ENCODE results near the gene SENP6. TPM values are rescaled to one million over a fixed set of nuclear protein-coding genes. Genes with fewer than 3 reads are reported as not detected.

The SENP6 gene
- total RNA-seq, 2 donors from 2014 or later, result 71.5 to 99.5 TPM

- Histone ChIP-seq H3K4me3 (no peak overlapping the region), H3K36me3 (no peaks in the 10 kb centered on the region), H3K27me3 (replicated peaks; ENCODE audit: insufficient read depth) (no peaks in the 10 kb centered on the region), H3K27ac (peak overlapping the region in 1 of 2 donors; percentile 7), H3K4me1 (replicated peaks) (no peaks in the 10 kb centered on the region), H3K9me3 (no peaks in the 10 kb centered on the region)
- no peak for DNase-seq (ENCODE audit: low spot score)
- intact Hi-C loops (cut with DNase I), result no loop called here
- no peak for TF ChIP-seq CTCF (IDR thresholded peaks at IDR 0.05)
- no peak for TF ChIP-seq POLR2A (IDR thresholded peaks at IDR 0.05)
- TF ChIP-seq POLR2AphosphoS5 (IDR thresholded peaks at IDR 0.05), result no peak
- WGBS, result 58% methylated on average over 1 of the region's 1 CpG
These were observed 134.0 kb downstream of the SENP6 start for GRCh38 chr6:75735491-75736186.

DNA sequence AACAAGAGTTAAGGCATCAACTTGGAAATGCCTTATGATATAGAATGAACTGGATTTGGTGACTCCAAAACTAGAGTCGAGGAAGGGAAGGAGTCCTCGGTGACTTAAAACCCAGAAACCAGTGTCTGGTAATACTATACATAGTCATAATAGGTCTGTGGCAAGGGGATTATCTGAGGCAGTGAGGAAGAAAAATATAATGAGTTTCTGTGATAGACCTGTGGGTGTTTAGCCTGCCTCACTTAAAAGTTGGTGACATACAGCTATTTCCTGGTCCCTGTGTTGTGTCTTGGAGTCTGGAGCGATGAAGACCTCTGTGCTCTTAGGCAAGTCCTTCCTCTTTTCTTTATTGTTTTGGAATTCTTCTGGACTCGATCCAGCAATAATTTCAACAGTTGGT is 142.3 kb downstream of the SENP6 start:
- intact Hi-C loops (cut with DNase I), result no loop called here
- Histone ChIP-seq H3K27ac (no peak overlapping the region), H3K27me3 (replicated peaks; ENCODE audit: insufficient read depth) (no peaks in the 10 kb centered on the region), H3K9me3 (no peaks in the 10 kb centered on the region), H3K36me3 (no peaks in the 10 kb centered on the region), H3K4me3 (no peak overlapping the region), H3K4me1 (replicated peaks) (no peaks in the 10 kb centered on the region)
- WGBS, result 86% methylated on average over 4 of the region's 4 CpGs
- DNase-seq (ENCODE audit: low spot score), result no peak
- TF ChIP-seq CTCF (IDR thresholded peaks at IDR 0.05), result no peak
- TF ChIP-seq POLR2AphosphoS5 (IDR thresholded peaks at IDR 0.05), result no peak
- TF ChIP-seq POLR2A (IDR thresholded peaks at IDR 0.05), result no peak

- no peak for DNase-seq (ENCODE audit: low spot score)
- no peaks in the 10 kb centered on the region for H3K4me1 ChIP-seq (replicated peaks)
- no peaks in the 10 kb centered on the region for H3K9me3 ChIP-seq
- no peak overlapping the region for H3K4me3 ChIP-seq
- TF ChIP-seq CTCF (IDR thresholded peaks at IDR 0.05) (no peak), POLR2A (IDR thresholded peaks at IDR 0.05) (no peak), POLR2AphosphoS5 (IDR thresholded peaks at IDR 0.05) (no peak)
- WGBS, result 93% methylated on average over 3 of the region's 3 CpGs
- H3K36me3 ChIP-seq, result no peaks in the 10 kb centered on the region
- H3K27ac ChIP-seq, result no peak overlapping the region
- intact Hi-C loops (cut with DNase I), result no loop called here
- no peaks in the 10 kb centered on the region for H3K27me3 ChIP-seq (replicated peaks; ENCODE audit: insufficient read depth)
These were observed 143.7 kb downstream of the SENP6 start for GRCh38 chr6:75745404-75745803.

- no peak for DNase-seq (ENCODE audit: low spot score)
- no peak for TF ChIP-seq POLR2A (IDR thresholded peaks at IDR 0.05)
- no peak for TF ChIP-seq POLR2AphosphoS5 (IDR thresholded peaks at IDR 0.05)
- no peak for TF ChIP-seq CTCF (IDR thresholded peaks at IDR 0.05)
- Histone ChIP-seq H3K36me3 (no peaks in the 10 kb centered on the region), H3K27ac (no peak overlapping the region), H3K4me3 (no peak overlapping the region), H3K9me3 (no peaks in the 10 kb centered on the region), H3K4me1 (replicated peaks) (no peaks in the 10 kb centered on the region), H3K27me3 (replicated peaks; ENCODE audit: insufficient read depth) (no peaks in the 10 kb centered on the region)
- intact Hi-C loops (cut with DNase I), result no loop called here
- WGBS, result 6% methylated on average over 2 of the region's 2 CpGs
These were observed 144.5 kb downstream of the SENP6 start for GRCh38 chr6:75746221-75746620.

All from prostate gland (tissue), 2 donors.